Measurements from ENCODE around the gene GPR137B.

DNA sequence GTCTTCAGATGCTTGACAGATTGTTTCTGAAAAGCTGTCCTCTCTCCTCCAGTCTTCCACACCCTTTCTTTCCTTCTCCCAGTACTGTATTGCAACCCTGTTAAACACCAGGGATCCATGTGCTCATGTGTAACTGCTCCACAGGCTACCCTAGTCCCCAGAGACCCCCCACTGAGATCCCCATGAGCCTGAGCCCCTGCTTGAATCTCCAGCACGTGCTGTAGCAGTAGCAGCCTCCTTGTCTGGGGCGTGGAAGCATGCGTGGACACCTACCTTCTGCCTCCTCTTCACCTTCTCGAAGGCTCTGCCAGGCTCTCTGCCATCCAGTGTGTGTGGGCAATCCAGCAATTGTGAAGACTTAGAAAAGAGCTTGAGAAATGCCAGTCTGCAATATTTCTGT is 25.2 kb downstream of the GPR137B start:
- no peak for TF ChIP-seq POLR2AphosphoS5 (IDR thresholded peaks at IDR 0.05)
- TF ChIP-seq, protein P1, sequence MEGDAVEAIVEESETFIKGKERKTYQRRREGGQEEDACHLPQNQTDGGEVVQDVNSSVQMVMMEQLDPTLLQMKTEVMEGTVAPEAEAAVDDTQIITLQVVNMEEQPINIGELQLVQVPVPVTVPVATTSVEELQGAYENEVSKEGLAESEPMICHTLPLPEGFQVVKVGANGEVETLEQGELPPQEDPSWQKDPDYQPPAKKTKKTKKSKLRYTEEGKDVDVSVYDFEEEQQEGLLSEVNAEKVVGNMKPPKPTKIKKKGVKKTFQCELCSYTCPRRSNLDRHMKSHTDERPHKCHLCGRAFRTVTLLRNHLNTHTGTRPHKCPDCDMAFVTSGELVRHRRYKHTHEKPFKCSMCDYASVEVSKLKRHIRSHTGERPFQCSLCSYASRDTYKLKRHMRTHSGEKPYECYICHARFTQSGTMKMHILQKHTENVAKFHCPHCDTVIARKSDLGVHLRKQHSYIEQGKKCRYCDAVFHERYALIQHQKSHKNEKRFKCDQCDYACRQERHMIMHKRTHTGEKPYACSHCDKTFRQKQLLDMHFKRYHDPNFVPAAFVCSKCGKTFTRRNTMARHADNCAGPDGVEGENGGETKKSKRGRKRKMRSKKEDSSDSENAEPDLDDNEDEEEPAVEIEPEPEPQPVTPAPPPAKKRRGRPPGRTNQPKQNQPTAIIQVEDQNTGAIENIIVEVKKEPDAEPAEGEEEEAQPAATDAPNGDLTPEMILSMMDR (IDR thresholded peaks at IDR 0.05) = no peak
- TF ChIP-seq POLR2A (IDR thresholded peaks at IDR 0.05) = no peak
